MCF 10A (cell line): ENCODE data around the gene SBF2. TPM values are rescaled to one million over a fixed set of nuclear protein-coding genes. Genes with fewer than 3 reads are reported as not detected.

Experiments used
- BruUV-seq: library from RNA; stranded (reverse); fragments of 400-500 nt; replicated peaks from 2 replicates; lab custom pipeline; 2021; lab: Mats Ljungman, UMichigan
- CTCF ChIA-PET: fragments of 300-600 bp; sonication (Branson Sonifier 250); formaldehyde crosslinking; extraction: SDS; loops from one replicate; lab custom pipeline; 2021; ENCODE audit warnings: antibody characterized with exemption, inconsistent platforms; lab: Yijun Ruan, JAX
- POLR2A ChIA-PET: fragments of 300-600, 350-650 bp; sonication (Branson Sonifier 250); formaldehyde crosslinking; extraction: SDS; loops from one replicate; lab custom pipeline; 2020; ENCODE audit warnings: antibody characterized with exemption, inconsistent platforms; lab: Yijun Ruan, JAX
- DNase-seq: peaks from one replicate; pipeline ENCODE4 v3.0.0-alpha.2; 2018; ENCODE audit not compliant: unreplicated experiment
- H3K27ac Mint-ChIP-seq: one replicate; pipeline ENCODE4 v1.8.0; 2022; ENCODE audit warnings: mild to moderate bottlenecking, low read depth, mixed read lengths; ENCODE audit not compliant: unreplicated experiment
- H3K27me3 Mint-ChIP-seq: one replicate; pipeline ENCODE4 v1.8.0; 2022; ENCODE audit warnings: mixed read lengths; ENCODE audit not compliant: insufficient read depth, unreplicated experiment
- H3K36me3 Mint-ChIP-seq: one replicate; pipeline ENCODE4 v1.8.0; 2022; ENCODE audit warnings: mild to moderate bottlenecking, moderate library complexity, mixed read lengths; ENCODE audit not compliant: insufficient read depth, unreplicated experiment
- H3K4me1 Mint-ChIP-seq: one replicate; pipeline ENCODE4 v1.8.0; 2022; ENCODE audit warnings: mixed read lengths; ENCODE audit not compliant: insufficient read depth, unreplicated experiment
- H3K4me3 Mint-ChIP-seq: one replicate; pipeline ENCODE4 v1.8.0; 2022; ENCODE audit warnings: mild to moderate bottlenecking, moderate library complexity, mixed read lengths; ENCODE audit not compliant: unreplicated experiment
- H3K9me3 Mint-ChIP-seq: one replicate; pipeline ENCODE4 v1.8.0; 2022; ENCODE audit warnings: mixed read lengths; ENCODE audit not compliant: unreplicated experiment
- CTCF ChIP-seq: fragments of 200-600 bp; IDR thresholded peaks from one replicate; pipeline ENCODE4 v1.8.0; 2022; ENCODE audit warnings: antibody characterized with exemption, mild to moderate bottlenecking; ENCODE audit not compliant: unreplicated experiment
- intact Hi-C: fragments of 100-400 bp; cut with micrococcal nuclease; formaldehyde crosslinking; loops from 2 replicates; pipeline ENCODE4 v1.14.1; 2022
- total RNA-seq: library from RNA; stranded (reverse); gene quantifications from 2 replicates; pipeline ENCODE4 v1.2.3, GENCODE V29; 2022

The SBF2 gene
- total RNA-seq, 1 experiment from 2014 or later = 28.3 TPM

GRCh38 chr11:9802291-9802861, 491.6 kb downstream of the SBF2 start:
- intact Hi-C loops = no loop called here
- H3K36me3 Mint-ChIP-seq = peaks cover 24% of the 10 kb centered on the region
- TF ChIP-seq CTCF = no peak
- TSS peak; percentile 95 for BruUV-seq
- H3K4me3 Mint-ChIP-seq = peak overlapping the region; percentile 6
- H3K27ac Mint-ChIP-seq = peak overlapping the region; percentile 97
- no peaks in the 10 kb centered on the region for H3K9me3 Mint-ChIP-seq
- ChIA-PET CTCF (interaction anchor here (0.9 to 1.9 kb wide), 6 partner anchors 11 to 507 kb away, joined by 3 to 6 read pairs (median 4); no protein-coding TSS in a partner anchor), POLR2A (interaction anchor here (0.6 to 8.5 kb wide), 22 partner anchors 8 to 685 kb away, joined by 3 to 69 read pairs (median 5); partner anchors contain the start of genes ADM and ZNF143)
- peaks cover 12% of the 10 kb centered on the region for H3K4me1 Mint-ChIP-seq
- no peaks in the 10 kb centered on the region for H3K27me3 Mint-ChIP-seq
- peak; percentile 38 for DNase-seq

GRCh38 chr11:9799886-9800285, 494.1 kb downstream of the SBF2 start:
- no peak for TF ChIP-seq CTCF
- ChIA-PET CTCF (interaction anchor here (0.8 kb wide), 1 partner anchor 40 kb away, joined by 4 read pairs; no protein-coding TSS in a partner anchor), POLR2A (interaction anchor here (5.2 kb wide), 1 partner anchor 41 kb away, joined by 64 read pairs; no protein-coding TSS in a partner anchor)
- H3K4me3 Mint-ChIP-seq = no peak overlapping the region
- intact Hi-C loops = no loop called here
- peak; percentile 62 for DNase-seq
- H3K27ac Mint-ChIP-seq = no peak overlapping the region
- H3K36me3 Mint-ChIP-seq = peaks cover 23% of the 10 kb centered on the region
- no TSS peak for BruUV-seq
- H3K4me1 Mint-ChIP-seq = peaks cover 17% of the 10 kb centered on the region
- no peaks in the 10 kb centered on the region for H3K9me3 Mint-ChIP-seq
- no peaks in the 10 kb centered on the region for H3K27me3 Mint-ChIP-seq

- BruUV-seq = no TSS peak
Measured at GRCh38 chr11:9797300-9797699, 496.7 kb downstream of the SBF2 start.

More at GRCh38 chr11:9797300-9797699, 496.7 kb downstream of the SBF2 start:
- no peak for DNase-seq
- H3K36me3 Mint-ChIP-seq = peaks cover 29% of the 10 kb centered on the region
- ChIA-PET CTCF (interaction anchor here (0.5 kb wide), 1 partner anchor 154 kb away, joined by 3 read pairs; no protein-coding TSS in a partner anchor), POLR2A (interaction anchor here (0.7 to 2.4 kb wide), 2 partner anchors 38 to 956 kb away, joined by 3 to 10 read pairs; no protein-coding TSS in a partner anchor)
- no peaks in the 10 kb centered on the region for H3K27me3 Mint-ChIP-seq
- H3K4me3 Mint-ChIP-seq = no peak overlapping the region
- intact Hi-C loops = no loop called here
- no peak overlapping the region for H3K27ac Mint-ChIP-seq
- peaks cover 7% of the 10 kb centered on the region for H3K4me1 Mint-ChIP-seq
- no peak for TF ChIP-seq CTCF
- H3K9me3 Mint-ChIP-seq = no peaks in the 10 kb centered on the region
